Iris pigment epithelial cell (primary cell): ENCODE measurements around the gene CLTCL1.

ENCODE experiments used
- DNase-seq: peaks from one replicate; pipeline ENCODE4 v3.0.0-alpha.2; 2011; ENCODE audit warnings: low read depth

The CLTCL1 gene

GRCh38 chr22:19150482-19151328, 140.8 kb downstream of the CLTCL1 start:
- no peak for DNase-seq

- DNase-seq, result no peak
These were observed 141.5 kb downstream of the CLTCL1 start, which contains the start of gene GSC2 for GRCh38 chr22:19149991-19150390. TSS of gene GSC2 (minus strand) at chr22:19150292. CDS start at chr22:19150283, 9 bp downstream.

- peak; percentile 22 for DNase-seq
These were observed 142.3 kb downstream of the CLTCL1 start for GRCh38 chr22:19149047-19149883.

- DNase-seq, result no peak
These were observed 143.0 kb downstream of the CLTCL1 start for GRCh38 chr22:19148417-19149046.

GRCh38 chr22:19147195-19147780, 144.2 kb downstream of the CLTCL1 start:
- DNase-seq, result no peak

GRCh38 chr22:19146215-19146968, 145.1 kb downstream of the CLTCL1 start:
- no peak for DNase-seq

GRCh38 chr22:19143967-19144400, 147.5 kb downstream of the CLTCL1 start:
- peak; percentile 27 for DNase-seq

- DNase-seq, result no peak
These were observed 148.3 kb downstream of the CLTCL1 start for GRCh38 chr22:19143212-19143611.

GRCh38 chr22:19142394-19142793, 149.1 kb downstream of the CLTCL1 start:
- DNase-seq, result no peak

GRCh38 chr22:19139974-19140373, 151.5 kb downstream of the CLTCL1 start:
- no peak for DNase-seq

- DNase-seq, result no peak
These were observed 152.5 kb downstream of the CLTCL1 start for GRCh38 chr22:19139001-19139356.

GRCh38 chr22:19138217-19139000, 153.1 kb downstream of the CLTCL1 start:
- no peak for DNase-seq

GRCh38 chr22:19137384-19138216, 153.9 kb downstream of the CLTCL1 start:
- no peak for DNase-seq

- no peak for DNase-seq
These were observed 154.6 kb downstream of the CLTCL1 start for GRCh38 chr22:19136915-19137314.

GRCh38 chr22:19134874-19135273, 156.6 kb downstream of the CLTCL1 start:
- DNase-seq, result no peak

- no peak for DNase-seq
These were observed 157.2 kb downstream of the CLTCL1 start for GRCh38 chr22:19134176-19134831.

GRCh38 chr22:19133561-19133960, 158.0 kb downstream of the CLTCL1 start:
- no peak for DNase-seq

- no peak for DNase-seq
These were observed 158.7 kb downstream of the CLTCL1 start for GRCh38 chr22:19132693-19133400.
